ENCODE data around the gene PGBD1. TPM values are rescaled to one million over a fixed set of nuclear protein-coding genes. Genes with fewer than 3 reads are reported as not detected.

Gene PGBD1
- polyA plus RNA-seq, 4 donors = 9.4 to 11.8 (median 9.9) TPM

GRCh38 chr6:28334286-28335039 is 53.1 kb downstream of the PGBD1 start:
- DNase-seq (ENCODE audit: low read depth in 4 of 4, low spot score in 3 of 4) = peak in 1 of 4 donors; percentile 25

- DNase-seq (ENCODE audit: low read depth in 4 of 4, low spot score in 3 of 4) = no peak
These were observed 53.7 kb downstream of the PGBD1 start for GRCh38 chr6:28335040-28335563.

GRCh38 chr6:28335564-28336283 is 54.4 kb downstream of the PGBD1 start, which contains the start of gene ZSCAN31:
ZSCAN31 (minus strand) TSS chr6:28336148; CDS start chr6:28329683, 6,465 bp downstream.
- DNase-seq (ENCODE audit: low read depth in 4 of 4, low spot score in 3 of 4) = peak; percentile 91 to 99 (median 98)

GRCh38 chr6:28336284-28337120 is 55.1 kb downstream of the PGBD1 start:
- peak in 3 of 4 donors; percentile 69 to 78 (median 73) for DNase-seq (ENCODE audit: low read depth in 4 of 4, low spot score in 3 of 4)

DNA sequence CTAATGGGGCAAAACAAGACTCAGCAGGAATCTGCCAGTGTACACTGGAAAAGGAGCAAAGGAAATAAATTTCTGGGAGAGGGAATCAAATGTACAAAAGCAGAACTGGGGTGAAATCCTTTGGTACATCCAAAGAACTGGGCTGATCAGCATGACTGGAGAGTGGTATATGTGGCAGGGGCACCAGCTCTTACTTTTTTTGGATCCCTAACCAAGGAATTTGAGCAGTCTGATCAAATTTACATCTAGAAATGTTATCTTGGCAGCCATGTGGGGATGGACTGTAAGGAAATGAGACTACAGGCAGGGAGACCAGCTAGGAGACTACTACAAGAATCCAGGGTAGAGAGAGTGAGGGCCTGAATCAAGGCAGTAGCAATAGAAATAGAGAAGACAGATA is 55.7 kb downstream of the PGBD1 start:
- no peak for DNase-seq (ENCODE audit: low read depth in 4 of 4, low spot score in 3 of 4)

- DNase-seq (ENCODE audit: low read depth in 4 of 4, low spot score in 3 of 4) = no peak
These were observed 59.1 kb downstream of the PGBD1 start for GRCh38 chr6:28340310-28341095.

DNA sequence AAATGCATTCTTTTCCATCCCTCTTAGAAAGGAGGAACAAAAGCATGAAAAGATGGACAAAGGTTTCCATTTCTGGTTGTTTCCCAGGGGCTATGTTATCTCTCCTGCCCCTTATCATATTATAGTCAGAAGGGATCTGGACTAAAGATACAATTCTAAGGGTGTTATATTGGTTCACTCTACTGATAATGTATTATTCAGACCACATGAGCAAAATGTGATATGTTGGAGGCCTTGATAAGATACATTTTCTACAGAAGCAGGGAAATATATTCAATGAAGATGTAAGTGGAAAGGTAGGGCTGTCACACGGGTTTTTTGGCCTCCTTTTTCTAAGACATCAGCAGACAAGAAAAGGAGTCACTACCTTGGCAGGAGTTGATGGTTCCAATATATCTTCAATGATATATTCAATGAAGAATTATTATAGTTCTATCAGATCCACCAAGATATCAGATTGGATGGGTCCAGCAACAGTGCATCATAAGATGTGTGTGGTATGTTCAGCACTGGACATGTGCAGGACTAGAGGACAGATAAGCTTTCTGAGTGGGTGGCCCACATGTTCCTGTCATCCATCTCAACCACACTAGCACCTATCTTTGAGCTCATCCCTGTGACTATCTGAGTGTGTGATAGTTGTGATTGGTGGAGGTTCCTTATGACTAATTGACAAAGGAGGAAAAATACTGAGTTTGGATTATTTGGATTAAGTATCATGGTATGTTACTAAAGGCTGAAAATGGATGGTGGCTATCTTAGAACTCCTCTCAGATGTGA is 62.7 kb downstream of the PGBD1 start:
- DNase-seq (ENCODE audit: low read depth in 4 of 4, low spot score in 3 of 4) = no peak

- DNase-seq (ENCODE audit: low read depth in 4 of 4, low spot score in 3 of 4) = no peak
These were observed 63.8 kb downstream of the PGBD1 start for GRCh38 chr6:28345201-28345600.

DNA sequence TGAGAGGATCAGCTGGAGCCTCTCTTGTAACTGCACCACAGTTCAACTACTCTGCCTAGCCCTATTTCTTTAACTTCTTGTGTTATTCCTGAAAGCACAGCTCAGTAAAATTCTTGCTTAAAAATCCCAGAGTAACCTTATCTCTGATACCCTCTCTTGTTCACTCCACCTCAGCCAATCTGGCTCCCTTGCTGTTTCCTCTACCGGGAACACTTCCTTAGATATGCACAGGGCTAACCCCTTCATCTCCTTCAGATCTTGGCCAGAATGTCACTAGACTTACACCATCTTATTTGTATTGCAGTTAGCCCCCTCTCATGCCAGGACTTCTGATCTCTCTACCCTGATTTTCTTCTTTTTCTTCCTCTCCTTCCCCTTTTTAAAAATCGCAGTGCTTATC is 65.7 kb downstream of the PGBD1 start:
- no peak for DNase-seq (ENCODE audit: low read depth in 4 of 4, low spot score in 3 of 4)

DNA sequence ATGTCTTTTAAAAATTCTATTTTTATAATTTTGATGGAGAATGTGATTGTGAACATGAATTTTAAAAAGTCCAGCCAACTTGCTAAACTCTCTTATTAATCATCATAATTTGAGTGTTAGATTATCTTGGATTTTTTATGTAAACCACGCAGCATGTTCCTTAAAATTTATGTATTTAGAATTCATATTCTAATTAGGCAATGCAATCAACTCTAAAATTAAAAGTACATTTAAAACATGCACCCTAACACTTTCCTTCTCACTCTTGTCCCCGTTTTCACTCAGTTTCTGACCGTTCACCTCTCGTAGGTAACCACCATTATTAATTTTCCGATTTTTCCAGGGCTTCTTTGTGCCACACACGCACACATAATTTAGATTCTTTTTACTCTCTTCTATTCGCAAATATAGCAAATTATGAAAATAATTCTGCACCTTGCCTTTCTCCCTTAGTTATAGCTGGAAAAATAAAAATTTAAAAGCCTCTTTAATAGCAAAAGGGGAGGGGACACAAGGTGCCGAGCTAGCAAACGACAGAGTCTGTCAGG is 68.0 kb downstream of the PGBD1 start:
- DNase-seq (ENCODE audit: low read depth in 4 of 4, low spot score in 3 of 4) = no peak

DNA sequence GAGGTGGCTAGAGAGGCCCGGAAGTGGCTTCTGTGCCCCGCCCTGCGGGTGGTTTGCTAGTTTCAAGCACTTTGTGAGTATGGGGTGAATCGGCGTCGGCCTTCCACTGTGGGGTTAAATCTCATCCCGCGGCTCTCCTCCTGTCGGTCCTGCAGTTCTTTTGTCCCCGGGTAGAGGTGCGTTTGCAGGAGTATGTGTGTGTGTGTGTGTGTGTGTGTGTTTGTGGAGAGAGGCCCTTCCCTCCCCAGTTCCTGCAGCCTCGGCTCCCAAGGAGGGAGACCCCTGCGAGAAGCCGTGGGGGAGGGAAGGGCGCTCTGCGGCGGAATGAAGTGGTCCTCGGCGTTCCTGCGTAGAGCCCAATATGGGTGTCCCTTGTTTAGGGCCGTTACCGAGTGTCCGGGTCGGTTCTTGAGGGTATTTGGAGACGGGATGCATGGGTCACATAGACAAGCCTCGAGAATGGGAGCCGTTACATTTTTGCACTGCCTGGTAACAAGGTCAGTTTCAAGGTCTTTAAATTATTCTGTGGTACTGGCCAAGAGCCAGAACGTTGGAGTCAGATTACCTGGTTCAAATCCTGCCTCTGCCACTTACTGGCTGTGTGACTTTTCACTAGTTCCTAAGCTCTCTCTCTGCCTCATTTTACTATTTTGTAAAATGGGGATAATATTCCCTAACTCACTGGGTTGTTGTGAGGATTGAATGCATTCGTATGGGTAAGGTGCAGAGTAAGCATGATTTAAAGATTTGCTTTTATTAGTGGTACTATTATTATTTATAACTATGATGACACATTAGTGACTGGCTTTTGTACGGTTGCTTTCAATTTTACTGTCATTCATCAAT is 68.7 kb downstream of the PGBD1 start, which contains the start of gene ZKSCAN3:
Gene ZKSCAN3, plus strand, starts transcription at position 56 of the 846 bp plus-strand sequence. CDS start 9,640 bp downstream, outside the sequence.
- peak in 3 of 4 donors; percentile 72 to 81 (median 73) for DNase-seq (ENCODE audit: low read depth in 4 of 4, low spot score in 3 of 4)

DNA sequence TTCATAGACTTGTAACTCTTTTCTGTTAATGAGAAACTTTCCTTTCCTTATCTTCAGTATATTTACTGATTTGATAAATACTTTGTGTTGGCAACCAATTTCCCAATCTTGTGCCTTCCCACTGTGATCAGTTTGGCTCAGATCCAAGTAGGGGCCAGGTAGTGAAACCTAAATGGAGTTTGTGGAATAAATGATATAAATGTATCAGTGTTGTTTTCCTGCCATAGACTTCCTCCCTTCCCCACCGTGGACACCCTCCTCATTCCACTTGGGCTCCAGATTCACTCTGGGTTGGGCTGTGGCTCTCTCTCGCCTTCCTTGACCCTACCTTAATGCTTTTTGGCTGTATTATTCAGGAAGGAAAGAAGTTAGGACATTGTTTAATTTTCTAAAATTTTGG is 69.7 kb downstream of the PGBD1 start:
- DNase-seq (ENCODE audit: low read depth in 4 of 4, low spot score in 3 of 4) = no peak

DNA sequence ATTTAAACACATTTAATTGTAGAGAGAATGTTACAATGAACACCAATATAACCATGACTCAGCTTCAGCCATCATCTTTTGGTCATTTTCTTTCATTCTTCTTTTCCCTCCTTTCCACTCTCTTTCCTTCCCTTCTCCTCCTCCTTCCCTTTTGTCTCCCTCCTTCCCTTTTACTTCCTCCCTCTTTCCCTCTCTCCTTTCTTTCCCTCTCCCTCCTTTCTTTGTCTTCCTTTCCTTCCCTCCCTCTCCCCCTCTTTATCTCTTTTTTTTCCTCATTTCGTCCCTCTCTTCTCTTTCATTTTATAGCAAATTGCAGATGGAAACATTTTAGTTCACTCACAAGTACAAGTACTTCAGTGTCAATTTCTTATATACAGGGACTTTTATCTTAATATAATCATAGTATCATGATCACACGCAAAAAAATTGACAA is 70.1 kb downstream of the PGBD1 start:
- no peak for DNase-seq (ENCODE audit: low read depth in 4 of 4, low spot score in 3 of 4)

Other genes starting within 250 kb of the PGBD1 start
- 1 to 10 TPM; 3.9 to 4.7 (median 4.4) TPM for gene ZNF165, start 201.0 kb upstream of the PGBD1 start, polyA plus RNA-seq (ENCODE audit: insufficient read length in 4 of 4)
- gene ZSCAN16, start 157.0 kb upstream of the PGBD1 start, polyA plus RNA-seq (ENCODE audit: insufficient read length in 4 of 4) = 10 to 100 TPM in 3 of 4 donors, 1 to 10 TPM in 1; 9.0 to 13.5 (median 12.6) TPM
- 10 to 100 TPM; 36.4 to 46.0 (median 42.0) TPM for gene ZKSCAN8, start 139.7 kb upstream of the PGBD1 start, polyA plus RNA-seq (ENCODE audit: insufficient read length in 4 of 4)
- 10 to 100 TPM; 24.6 to 31.6 (median 30.5) TPM for gene ZSCAN9, start 56.3 kb upstream of the PGBD1 start, polyA plus RNA-seq (ENCODE audit: insufficient read length in 4 of 4)
- 10 to 100 TPM; 11.2 to 12.9 (median 12.1) TPM for gene ZKSCAN4, start 29.3 kb upstream of the PGBD1 start, polyA plus RNA-seq (ENCODE audit: insufficient read length in 4 of 4)
- gene NKAPL, start 22.3 kb upstream of the PGBD1 start, polyA plus RNA-seq (ENCODE audit: insufficient read length in 4 of 4) = 1 to 10 TPM; 2.1 to 2.5 (median 2.3) TPM
- 10 to 100 TPM; 31.4 to 41.5 (median 36.9) TPM for gene ZSCAN26, start 14.4 kb upstream of the PGBD1 start, polyA plus RNA-seq (ENCODE audit: insufficient read length in 4 of 4)
- gene ZSCAN31, start 54.6 kb downstream of the PGBD1 start, polyA plus RNA-seq (ENCODE audit: insufficient read length in 4 of 4) = 10 to 100 TPM in 2 of 4 donors, 1 to 10 TPM in 2; 8.4 to 11.2 (median 9.5) TPM
- gene ZKSCAN3, start 68.4 kb downstream of the PGBD1 start, polyA plus RNA-seq (ENCODE audit: insufficient read length in 4 of 4) = 10 to 100 TPM in 2 of 4 donors, 1 to 10 TPM in 2; 8.1 to 11.7 (median 10.2) TPM
- 10 to 100 TPM; 14.5 to 16.7 (median 15.0) TPM for gene ZSCAN12, start 118.2 kb downstream of the PGBD1 start, polyA plus RNA-seq (ENCODE audit: insufficient read length in 4 of 4)
- 10 to 100 TPM; 12.2 to 16.4 (median 13.9) TPM for gene ZSCAN23, start 161.9 kb downstream of the PGBD1 start, polyA plus RNA-seq (ENCODE audit: insufficient read length in 4 of 4)
- not detected for gene GPX6, start 234.2 kb downstream of the PGBD1 start, polyA plus RNA-seq (ENCODE audit: insufficient read length in 4 of 4)
- not detected for gene GPX5, start 244.3 kb downstream of the PGBD1 start, polyA plus RNA-seq (ENCODE audit: insufficient read length in 4 of 4)

Measured in right renal pelvis (tissue), 4 donors.